CD4-positive, alpha-beta T cell treated with Interferon alpha-2 for 1 hour (primary cell): Measurements from ENCODE around the gene ELK1.
"Not testable (repeated sequence)": the region's sequence is repeated elsewhere in the genome, so short reads cannot be mapped to it uniquely, and the experiment has no call there.

Experiments used
- DNase-seq, 2 donors: peaks; one replicate each; pipeline ENCODE4 v3.0.0-alpha.2; 2020 to 2022

ELK1 gene

GRCh38 chrX:47650164-47651042 lies at the start of gene ELK1:
Gene ELK1 (minus strand): TSS chrX:47650563. CDS start chrX:47641441, 9,122 bp downstream.
- DNase-seq: peak; percentile 94

DNA sequence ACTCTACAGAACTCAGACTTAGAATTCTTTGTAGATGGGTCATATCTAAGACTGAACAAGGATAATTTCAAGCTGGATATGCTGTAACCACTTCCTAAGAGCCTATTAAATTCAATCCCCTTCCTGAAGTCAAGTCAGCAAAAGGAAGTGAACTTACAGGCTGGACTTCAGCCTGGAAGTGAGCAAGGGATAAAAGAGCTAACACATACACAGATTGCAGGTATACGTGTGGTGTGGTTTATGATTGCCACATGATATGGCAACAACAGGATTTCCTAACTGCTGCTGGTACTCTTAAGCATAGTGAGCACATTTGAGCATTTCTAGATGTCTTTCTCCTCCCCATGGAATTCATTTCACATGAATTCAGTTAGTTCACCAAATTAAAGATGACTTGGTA lies 46.8 kb upstream of the ELK1 start:
- DNase-seq: no peak

GRCh38 chrX:47690175-47690574 lies 39.8 kb upstream of the ELK1 start:
- no peak for DNase-seq

GRCh38 chrX:47687263-47687662 lies 36.9 kb upstream of the ELK1 start:
- DNase-seq: no peak

DNA sequence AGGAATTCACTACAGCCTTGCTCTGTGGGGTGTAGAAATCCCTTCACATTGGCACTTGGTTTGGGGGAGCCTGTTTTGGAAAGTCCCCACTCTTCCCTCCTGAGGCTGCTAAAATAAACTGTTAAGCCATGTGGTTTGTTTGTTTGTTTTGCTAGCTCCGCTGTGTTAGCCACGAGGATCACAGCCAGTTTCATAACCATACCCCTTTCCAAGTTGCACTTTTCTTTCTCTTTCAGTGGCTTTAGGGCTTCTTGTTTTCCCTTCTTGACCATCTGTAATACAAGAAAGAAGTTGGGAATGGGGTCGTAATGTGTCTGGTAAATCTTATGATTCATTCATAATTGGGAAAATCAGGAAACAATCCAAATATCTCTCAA lies 33.5 kb upstream of the ELK1 start:
- DNase-seq: no peak

DNA sequence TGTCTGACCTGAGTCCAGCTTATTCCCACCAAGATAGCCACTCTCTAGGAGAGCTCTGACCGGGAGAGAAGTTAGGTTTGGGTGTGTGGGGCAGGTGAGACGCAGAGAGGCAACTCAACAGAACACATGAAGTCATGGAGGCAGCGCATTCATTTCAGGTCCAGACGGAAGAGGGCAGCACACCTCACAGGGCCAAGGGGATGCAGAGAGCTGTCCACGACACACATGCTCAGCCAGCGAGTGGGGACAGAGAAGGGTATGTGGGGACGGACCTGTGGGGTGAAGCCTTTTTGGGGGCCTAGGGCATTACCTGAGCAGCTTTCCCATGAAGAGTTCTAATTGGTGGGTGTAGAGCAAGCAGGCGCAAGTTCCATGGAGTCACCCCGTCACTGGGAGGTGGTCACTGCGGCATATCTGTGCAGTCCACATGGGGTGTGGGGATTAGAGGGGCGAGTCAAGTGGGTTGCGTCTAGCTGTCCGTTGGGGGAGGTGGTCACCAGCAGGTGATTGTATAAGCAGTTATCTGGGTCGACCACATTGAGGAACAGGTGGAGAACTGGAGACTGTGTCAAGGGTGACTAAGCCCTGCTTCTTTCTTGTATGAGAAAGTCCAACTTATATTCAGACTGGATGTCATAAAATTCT lies 32.9 kb upstream of the ELK1 start:
- DNase-seq: no peak

DNA sequence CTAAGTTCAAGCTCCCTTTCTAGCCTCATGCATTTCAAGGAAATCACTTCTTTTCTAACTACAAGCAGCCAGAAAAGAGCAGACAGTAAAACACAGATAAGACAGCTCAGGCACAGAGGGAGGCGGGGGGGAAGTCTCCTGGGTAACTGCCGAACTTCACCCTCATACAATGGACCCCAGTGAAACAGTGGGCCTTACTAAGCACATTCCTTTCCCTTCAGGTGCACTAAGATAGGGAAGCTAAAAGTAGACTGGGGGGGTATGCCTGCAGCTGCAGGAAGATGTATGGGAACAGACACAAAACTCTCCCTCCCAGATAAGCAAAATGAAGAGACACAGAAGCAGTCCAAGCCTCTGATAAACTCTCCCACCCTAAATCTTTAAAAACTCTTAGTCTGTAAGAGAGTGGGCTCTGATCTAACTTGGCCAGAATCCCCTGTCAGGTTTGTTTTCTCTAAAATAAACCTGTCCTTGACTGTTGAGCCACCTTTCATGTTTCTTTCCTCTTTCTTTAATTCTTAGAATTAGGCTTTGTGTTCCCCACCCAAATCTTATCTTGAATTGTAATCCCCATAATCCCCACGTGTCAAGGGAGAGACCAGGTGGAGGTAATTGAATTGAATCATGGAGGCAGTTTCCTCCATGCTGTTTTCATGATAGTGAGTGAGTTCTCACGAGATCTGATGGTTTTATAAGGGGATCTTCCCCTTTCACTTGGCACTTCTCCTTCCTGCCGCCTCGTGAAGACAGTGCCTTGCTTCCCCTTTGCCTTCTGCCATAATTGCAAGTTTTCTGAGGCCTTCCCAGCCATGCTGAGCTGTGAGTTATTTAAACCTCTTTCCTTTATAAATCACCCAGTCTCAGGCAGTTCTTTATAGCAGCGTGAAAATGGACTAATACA lies 25.8 kb upstream of the ELK1 start:
- DNase-seq: not testable (repeated sequence)

- DNase-seq: no peak
These were observed 24.4 kb upstream of the ELK1 start for GRCh38 chrX:47674776-47675175.

GRCh38 chrX:47665797-47666196 lies 15.4 kb upstream of the ELK1 start:
- not testable (repeated sequence) for DNase-seq

- no peak for DNase-seq
These were observed 14.4 kb upstream of the ELK1 start for GRCh38 chrX:47664737-47665136.

GRCh38 chrX:47662144-47662657 lies 11.8 kb upstream of the ELK1 start:
- DNase-seq: no peak

DNA sequence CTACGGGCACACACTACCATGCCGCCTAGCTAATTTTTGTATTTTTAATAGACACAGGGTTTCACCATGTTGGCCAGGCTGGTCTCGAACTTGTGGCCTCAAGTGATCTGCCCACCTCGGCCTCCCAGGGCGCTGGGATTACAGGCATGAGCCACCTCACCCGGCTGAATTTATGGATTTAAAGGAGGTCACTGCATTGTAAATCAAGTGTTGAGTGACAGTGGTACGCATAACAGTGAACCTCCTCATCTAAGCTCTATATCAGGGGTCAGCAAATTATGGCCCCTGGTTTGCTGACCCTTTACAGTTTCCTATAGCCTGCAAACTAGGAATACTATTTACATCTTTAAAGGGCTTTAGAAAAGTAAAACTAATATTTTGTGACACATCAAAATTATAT lies 11.2 kb upstream of the ELK1 start:
- DNase-seq: no peak

DNA sequence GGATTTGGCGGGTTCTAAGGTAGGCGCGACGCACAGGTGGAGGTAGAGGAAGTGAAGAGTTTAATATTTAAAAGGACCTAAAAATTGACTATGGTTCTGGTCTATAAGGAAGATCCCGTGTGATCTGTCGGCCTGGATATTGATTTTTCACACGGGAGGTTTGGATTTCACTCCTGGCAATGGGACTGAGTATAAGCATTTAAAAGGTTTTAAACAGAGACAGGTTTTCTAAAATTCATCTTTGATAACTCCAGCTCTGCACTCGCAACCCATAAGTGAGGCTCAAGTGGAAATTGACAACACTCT lies 9.0 kb upstream of the ELK1 start:
- no peak for DNase-seq

- DNase-seq: peak; percentile 95
These were observed 8.5 kb upstream of the ELK1 start, which contains the start of gene UXT for GRCh38 chrX:47658684-47659420. Gene UXT (minus strand): TSS chrX:47659180. CDS start chrX:47658927, 253 bp downstream.

DNA sequence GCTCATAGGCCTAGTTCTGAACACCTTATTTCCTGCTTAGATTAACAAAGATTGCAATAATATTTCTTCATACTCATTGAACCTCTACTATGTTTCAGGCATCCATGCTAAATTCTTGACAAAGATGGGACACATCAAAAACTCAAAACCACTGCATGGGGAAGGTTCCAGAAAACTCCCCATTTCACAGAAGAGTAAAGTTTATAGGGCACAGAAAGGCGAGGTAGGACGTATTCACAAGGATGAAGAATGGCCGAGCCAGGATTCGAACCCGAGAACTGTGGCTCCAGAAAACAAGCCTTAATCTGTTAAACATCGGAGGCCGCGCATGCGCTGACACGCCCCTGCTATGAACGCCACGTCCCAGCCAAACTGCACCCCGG lies 7.9 kb upstream of the ELK1 start:
- no peak for DNase-seq

GRCh38 chrX:47651043-47651905 lies 911 bp upstream of the ELK1 start:
- no peak for DNase-seq

DNA sequence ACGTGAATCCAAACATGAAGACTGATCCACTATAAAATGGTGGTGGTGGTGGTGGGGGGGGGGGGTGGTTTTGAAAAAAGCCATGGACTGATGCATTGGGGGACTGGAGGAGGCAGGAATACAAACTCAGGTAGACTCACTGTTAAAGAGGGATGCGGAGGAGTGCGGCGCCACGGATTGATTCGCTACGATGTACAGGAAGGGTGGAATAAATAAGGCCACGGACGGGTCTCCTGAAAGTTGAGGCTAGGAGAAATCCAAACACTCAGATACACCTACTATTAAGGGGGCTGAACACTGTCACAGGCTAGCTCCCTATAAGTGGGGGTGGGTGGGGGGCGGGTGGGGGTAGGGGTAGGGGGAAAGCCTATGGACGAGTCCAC lies 591 bp downstream of the ELK1 start:
- no peak for DNase-seq

DNA sequence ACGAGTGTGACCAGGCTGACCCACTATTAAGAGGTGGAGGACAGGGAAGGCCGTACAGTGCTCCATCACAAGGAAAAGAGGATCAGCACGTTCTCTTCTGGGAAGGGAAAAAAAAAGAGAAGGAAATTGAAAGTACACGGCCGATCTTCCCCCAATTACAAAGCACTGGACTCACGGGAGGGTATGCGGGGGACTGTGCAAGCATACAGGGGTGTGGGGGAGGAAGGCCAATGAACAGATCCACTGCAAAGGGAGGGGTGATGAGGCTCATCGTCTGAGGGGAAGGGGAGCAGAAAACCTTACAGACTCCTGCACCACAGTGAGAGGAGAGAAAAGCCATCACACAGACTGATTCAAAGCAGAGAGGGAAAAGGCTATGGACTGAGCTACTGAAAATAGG lies 1.1 kb downstream of the ELK1 start:
- DNase-seq: no peak

GRCh38 chrX:47648376-47648775 lies 2.0 kb downstream of the ELK1 start:
- no peak for DNase-seq

DNA sequence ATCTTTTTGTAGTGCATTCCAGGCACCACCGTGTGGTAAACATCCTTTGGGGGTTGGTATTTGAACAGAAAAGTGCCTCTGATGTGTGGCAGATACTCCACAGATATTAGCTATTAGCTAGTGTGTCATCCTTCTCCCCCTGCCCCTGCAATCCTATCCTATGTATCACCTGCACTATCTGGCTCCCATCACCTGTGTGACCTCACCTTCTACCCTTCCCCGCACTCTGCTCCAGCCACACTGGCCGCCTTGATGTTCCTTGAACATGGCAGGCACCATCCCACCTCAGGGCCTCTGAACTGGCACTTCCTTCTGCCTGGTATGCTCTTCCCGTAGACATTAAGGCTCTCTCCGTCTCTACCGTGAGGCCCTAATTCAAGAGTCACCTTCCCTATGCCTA lies 3.7 kb downstream of the ELK1 start:
- no peak for DNase-seq

DNA sequence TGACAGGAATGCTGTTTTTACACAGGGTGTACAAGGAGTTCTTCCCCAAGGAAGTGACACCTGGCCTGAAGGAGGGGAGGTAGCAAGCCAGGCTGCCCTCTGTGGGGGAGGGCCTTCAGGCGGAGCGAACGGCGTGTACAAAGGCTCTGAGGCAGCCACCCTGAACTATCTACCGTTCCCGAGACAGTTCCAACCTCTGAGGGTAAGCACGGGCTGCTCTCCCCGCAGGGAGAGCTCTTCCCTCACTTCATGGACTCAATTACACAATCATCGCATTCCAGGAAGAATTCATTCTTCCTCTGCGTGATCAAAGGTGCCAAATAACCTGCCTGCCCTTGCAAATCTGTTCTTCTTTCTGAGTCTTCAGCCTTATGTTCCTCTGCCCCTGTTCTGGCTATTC lies 4.8 kb downstream of the ELK1 start:
- no peak for DNase-seq
